Adipocyte (in vitro differentiated cells): ENCODE data around the gene MTHFD1L.

Source experiments
- DNase-seq: peaks from one replicate; pipeline ENCODE4 v3.0.0-alpha.2; 2015; ENCODE audit warnings: low read depth
- H3K27me3 ChIP-seq: replicated peaks from 2 replicates; pipeline ENCODE4 v1.7.0; 2013; ENCODE audit warnings: mild to moderate bottlenecking, low read length, moderate library complexity; ENCODE audit not compliant: control insufficient read depth, insufficient read depth
- H3K36me3 ChIP-seq: 2 replicates; pipeline ENCODE4 v1.7.0; 2013; ENCODE audit warnings: low read length, mild to moderate bottlenecking, moderate library complexity; ENCODE audit not compliant: control insufficient read depth, insufficient read depth, severe bottlenecking
- H3K4me1 ChIP-seq: 2 replicates; pipeline ENCODE4 v1.7.0; 2013; ENCODE audit warnings: mild to moderate bottlenecking, low read length, moderate library complexity; ENCODE audit not compliant: control insufficient read depth, insufficient read depth
- H3K4me3 ChIP-seq: 2 replicates; pipeline ENCODE4 v1.7.0; 2013; ENCODE audit warnings: mild to moderate bottlenecking, low read length, moderate library complexity
- H3K9ac ChIP-seq: 2 replicates; pipeline ENCODE4 v1.7.0; 2013; ENCODE audit warnings: mild to moderate bottlenecking, low read length, moderate library complexity
- H3K9me3 ChIP-seq: 2 replicates; pipeline ENCODE4 v1.7.0; 2013; ENCODE audit warnings: mild to moderate bottlenecking, low read length, moderate library complexity; ENCODE audit not compliant: control insufficient read depth

The MTHFD1L gene

DNA sequence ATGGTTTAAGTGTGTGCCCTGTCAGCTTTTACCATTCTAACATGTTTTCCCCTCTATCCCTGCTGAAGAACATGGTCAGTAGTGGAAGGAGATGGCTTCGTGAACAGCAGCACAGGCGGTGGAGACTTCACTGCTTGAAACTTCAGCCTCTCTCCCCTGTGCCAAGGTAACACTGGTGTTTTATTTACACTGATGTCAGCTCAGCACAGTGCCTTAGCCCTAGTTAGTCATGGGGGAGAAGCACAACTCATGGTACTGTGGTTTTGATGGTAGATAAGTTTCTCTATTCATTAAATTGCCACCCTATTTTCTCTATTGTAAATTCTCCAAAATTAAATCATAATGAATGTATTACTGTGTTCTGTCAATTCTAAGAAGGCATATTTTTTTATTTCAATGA, 56.6 kb downstream of the MTHFD1L start:
- Histone ChIP-seq H3K9me3 (no peaks in the 10 kb centered on the region), H3K4me1 (peaks cover 30% of the 10 kb centered on the region), H3K9ac (no peak overlapping the region), H3K4me3 (no peak overlapping the region), H3K27me3 (no peaks in the 10 kb centered on the region), H3K36me3 (peaks cover 26% of the 10 kb centered on the region)
- DNase-seq, result no peak

DNA sequence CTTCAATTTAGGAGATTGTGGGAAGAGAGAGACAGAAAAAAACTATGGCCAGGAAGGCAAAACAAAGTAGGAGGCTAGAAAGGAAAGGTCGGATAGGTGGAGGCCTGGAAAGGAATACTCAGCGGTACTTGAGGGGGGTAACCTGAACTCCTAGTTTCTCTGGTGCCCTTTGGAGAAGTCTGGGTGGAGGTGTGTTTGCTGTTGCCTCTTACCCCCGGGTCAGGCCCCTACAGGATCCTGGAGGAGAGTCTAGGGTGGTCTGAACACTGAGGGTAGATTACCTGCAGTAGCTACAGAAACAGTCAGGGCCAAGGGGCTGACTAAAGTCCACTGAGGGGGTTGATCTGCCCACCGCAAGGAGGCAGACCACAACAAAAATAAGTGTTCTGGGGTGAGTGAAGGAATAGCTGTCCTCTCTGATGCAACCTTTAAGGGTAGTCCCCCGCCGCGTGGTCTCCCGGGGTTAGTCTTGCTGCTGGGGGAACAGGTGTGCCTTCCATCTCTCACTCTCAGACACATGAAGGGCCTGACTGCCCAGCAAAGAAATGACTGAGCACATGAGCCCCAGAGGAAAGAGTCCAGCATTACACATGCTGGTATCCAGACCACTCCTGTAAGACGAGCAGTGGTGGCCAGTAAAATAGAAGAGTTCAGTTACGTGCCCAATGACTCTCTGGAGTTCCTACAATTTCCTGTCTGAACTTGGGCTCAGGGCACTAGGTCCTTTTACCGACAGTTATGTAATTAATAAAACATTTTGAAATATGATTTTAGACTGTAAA, 59.5 kb downstream of the MTHFD1L start:
- Histone ChIP-seq H3K36me3 (peaks cover 14% of the 10 kb centered on the region), H3K4me3 (peak overlapping the region; percentile 35), H3K9ac (no peak overlapping the region), H3K9me3 (no peaks in the 10 kb centered on the region), H3K4me1 (peaks cover 35% of the 10 kb centered on the region), H3K27me3 (no peaks in the 10 kb centered on the region)
- no peak for DNase-seq

DNA sequence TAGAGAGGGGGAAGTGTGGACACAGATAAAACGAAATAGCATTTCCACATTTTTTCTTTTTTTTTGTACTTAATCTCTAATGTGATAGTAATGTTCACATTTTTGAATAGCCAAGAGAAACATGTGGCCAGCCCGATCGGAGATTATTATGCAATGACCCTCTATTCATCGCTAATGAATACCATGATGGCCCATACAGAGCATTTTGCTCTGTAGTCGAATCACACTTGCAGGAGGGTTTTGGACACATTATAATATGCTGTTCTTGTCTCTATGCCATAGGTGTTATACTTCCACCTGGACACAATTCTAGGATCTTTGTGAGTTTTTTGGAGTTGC, 60.1 kb downstream of the MTHFD1L start:
- Histone ChIP-seq H3K9me3 (no peaks in the 10 kb centered on the region), H3K9ac (no peak overlapping the region), H3K4me3 (peak overlapping the region; percentile 35), H3K36me3 (peaks cover 8% of the 10 kb centered on the region), H3K27me3 (no peaks in the 10 kb centered on the region), H3K4me1 (peaks cover 38% of the 10 kb centered on the region)
- no peak for DNase-seq

DNA sequence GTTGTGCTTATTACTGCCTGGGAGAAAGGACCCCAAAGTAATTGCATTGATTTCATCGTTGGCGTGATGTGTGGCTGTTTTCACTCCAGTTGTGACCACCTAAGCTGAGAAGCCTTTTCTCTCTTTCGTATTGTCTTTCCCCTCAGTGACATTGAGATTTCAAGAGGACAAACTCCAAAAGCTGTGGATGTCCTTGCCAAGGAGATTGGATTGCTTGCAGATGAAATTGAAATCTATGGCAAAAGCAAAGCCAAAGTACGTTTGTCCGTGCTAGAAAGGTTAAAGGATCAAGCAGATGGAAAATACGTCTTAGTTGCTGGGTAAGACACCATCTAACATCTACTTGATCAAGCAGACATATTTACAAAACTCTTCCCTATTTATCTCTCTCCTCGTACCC, 60.5 kb downstream of the MTHFD1L start:
- DNase-seq, result no peak
- Histone ChIP-seq H3K4me3 (peak overlapping the region; percentile 35), H3K9me3 (no peaks in the 10 kb centered on the region), H3K27me3 (no peaks in the 10 kb centered on the region), H3K4me1 (peaks cover 41% of the 10 kb centered on the region), H3K36me3 (peaks cover 8% of the 10 kb centered on the region), H3K9ac (no peak overlapping the region)

DNA sequence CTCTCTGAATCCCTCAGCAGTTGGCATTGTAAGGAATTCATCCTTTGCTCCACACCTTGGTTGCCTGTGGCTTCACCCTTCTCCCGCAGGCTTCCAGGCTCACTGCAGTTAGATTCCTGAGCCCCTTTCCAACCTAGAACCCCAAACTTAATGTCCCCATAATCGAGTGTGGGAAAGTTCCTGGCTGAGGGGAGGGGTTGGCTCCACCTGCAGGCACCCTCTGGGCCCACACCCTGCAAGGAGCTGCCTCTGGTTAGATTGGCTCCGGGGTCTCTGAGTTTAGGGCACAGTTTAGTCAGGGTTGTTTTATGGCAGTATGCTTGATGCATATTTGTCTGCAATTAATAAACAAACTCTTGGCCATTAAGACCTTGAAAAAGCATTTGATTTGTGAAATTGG, 63.4 kb downstream of the MTHFD1L start:
- H3K27me3 ChIP-seq, result no peaks in the 10 kb centered on the region
- H3K36me3 ChIP-seq, result no peaks in the 10 kb centered on the region
- H3K9me3 ChIP-seq, result no peaks in the 10 kb centered on the region
- no peak overlapping the region for H3K4me3 ChIP-seq
- no peak overlapping the region for H3K9ac ChIP-seq
- peaks cover 58% of the 10 kb centered on the region for H3K4me1 ChIP-seq
- no peak for DNase-seq

DNA sequence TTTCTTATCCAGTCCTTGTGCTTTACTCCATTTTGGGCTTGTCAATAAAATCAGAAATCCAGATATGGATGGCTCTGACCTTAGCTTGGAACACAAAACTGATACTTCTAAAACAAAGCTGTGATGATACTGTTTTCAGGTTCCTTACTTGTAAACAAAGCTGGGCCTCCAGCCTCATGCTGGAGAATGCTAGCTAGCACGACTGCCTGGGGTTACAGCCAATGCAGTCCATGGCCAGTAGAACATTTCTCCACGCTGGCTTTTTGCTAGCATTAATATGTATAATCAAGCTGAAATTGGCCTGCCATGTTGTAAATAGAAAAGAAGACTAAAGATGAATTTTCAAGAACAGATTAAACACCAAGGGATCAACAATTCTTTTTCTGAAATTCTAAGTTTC, 63.9 kb downstream of the MTHFD1L start:
- peaks cover 56% of the 10 kb centered on the region for H3K4me1 ChIP-seq

DNA sequence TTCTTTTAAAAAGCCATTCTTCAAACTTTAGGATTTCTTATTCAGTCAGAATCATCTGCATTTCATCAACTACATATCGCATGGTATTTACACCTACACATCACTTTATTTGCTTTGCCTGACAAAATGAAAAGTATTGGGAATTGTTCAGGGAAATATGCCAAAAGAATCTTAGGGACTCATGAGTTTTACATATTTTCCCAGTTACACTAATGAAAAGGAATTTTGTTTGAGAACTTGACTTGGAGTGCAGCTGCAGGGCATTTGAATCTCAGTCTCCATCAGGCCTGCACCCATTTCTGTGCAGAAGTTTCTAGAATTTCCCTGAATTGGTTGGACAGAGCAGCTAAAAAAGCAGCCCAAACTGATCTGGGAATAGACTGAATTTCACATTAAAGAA, 65.3 kb downstream of the MTHFD1L start:
- Histone ChIP-seq H3K4me3 (no peak overlapping the region), H3K9ac (no peak overlapping the region), H3K4me1 (peaks cover 44% of the 10 kb centered on the region), H3K27me3 (no peaks in the 10 kb centered on the region), H3K36me3 (no peaks in the 10 kb centered on the region), H3K9me3 (no peaks in the 10 kb centered on the region)
- peak; percentile 82 for DNase-seq

More for the DNA sequence above, 63.9 kb downstream of the MTHFD1L start:
- Histone ChIP-seq H3K4me3 (no peak overlapping the region), H3K36me3 (no peaks in the 10 kb centered on the region), H3K9ac (no peak overlapping the region), H3K9me3 (no peaks in the 10 kb centered on the region), H3K27me3 (no peaks in the 10 kb centered on the region)
- no peak for DNase-seq

DNA sequence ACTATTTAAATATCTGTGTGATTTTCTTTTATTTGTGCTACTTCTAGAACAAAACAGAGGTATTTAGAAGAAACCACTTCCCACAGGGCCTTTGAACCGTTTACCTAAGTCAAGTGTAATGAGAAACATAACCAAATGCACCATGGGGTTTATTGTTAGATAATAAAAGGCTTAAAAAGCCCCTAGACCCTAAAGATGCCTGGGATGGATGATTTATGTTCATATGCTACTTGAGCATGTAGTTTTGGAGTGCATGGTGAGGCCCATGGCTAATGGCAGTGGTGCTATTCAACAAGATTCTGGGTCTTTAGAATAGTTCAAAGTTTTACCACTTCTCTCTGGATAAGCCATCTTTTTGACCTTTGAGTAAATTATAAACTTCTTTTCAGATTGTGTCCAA, 65.9 kb downstream of the MTHFD1L start:
- Histone ChIP-seq H3K4me3 (no peak overlapping the region), H3K27me3 (no peaks in the 10 kb centered on the region), H3K4me1 (peaks cover 43% of the 10 kb centered on the region), H3K9ac (peak overlapping the region; percentile 19), H3K9me3 (no peaks in the 10 kb centered on the region), H3K36me3 (no peaks in the 10 kb centered on the region)
- no peak for DNase-seq

DNA sequence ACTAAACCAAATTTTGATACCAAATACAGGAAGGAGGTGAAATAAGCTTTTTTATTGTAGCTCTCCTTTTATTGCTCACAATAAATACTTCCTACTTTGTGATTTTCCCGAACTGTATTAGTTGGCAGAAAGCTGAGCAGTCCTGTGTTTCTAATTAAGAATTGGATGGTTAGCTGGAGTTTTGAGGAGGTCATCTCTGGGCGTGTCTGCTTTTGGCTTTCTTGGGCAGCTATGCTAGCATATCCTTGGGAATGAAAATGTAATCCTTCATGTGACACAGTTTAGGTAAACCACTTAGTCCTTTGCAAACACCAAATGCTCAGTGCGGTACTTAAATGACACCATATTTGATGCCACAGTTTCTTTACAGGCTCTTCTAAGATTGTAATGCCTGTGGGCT, 67.5 kb downstream of the MTHFD1L start:
- DNase-seq, result peak; percentile 83
- H3K9me3 ChIP-seq, result no peaks in the 10 kb centered on the region
- H3K4me3 ChIP-seq, result no peak overlapping the region
- H3K27me3 ChIP-seq, result no peaks in the 10 kb centered on the region
- H3K4me1 ChIP-seq, result peaks cover 47% of the 10 kb centered on the region
- no peaks in the 10 kb centered on the region for H3K36me3 ChIP-seq
- peak overlapping the region; percentile 37 for H3K9ac ChIP-seq

DNA sequence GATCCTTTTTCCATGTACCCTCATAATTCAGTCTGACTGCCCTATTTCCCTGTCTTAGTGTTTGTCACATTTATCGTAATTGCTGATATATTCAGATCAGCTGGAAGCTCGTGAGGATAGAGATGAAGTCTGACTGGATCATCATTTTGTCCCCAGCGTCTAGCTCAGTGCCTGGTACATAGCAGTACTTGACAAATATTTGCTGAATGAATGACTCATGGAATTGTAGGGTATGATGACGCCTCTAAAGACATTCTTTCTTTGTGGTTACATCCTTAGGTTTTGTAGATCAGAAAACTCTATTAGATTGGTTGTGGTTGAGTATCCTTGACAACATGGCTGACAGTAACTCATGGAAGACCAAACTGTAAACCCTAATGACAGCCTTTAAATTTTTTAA, 68.9 kb downstream of the MTHFD1L start:
- Histone ChIP-seq H3K36me3 (peaks cover 10% of the 10 kb centered on the region), H3K4me3 (no peak overlapping the region), H3K9ac (no peak overlapping the region), H3K4me1 (peaks cover 47% of the 10 kb centered on the region), H3K27me3 (no peaks in the 10 kb centered on the region), H3K9me3 (no peaks in the 10 kb centered on the region)
- DNase-seq, result peak; percentile 56

DNA sequence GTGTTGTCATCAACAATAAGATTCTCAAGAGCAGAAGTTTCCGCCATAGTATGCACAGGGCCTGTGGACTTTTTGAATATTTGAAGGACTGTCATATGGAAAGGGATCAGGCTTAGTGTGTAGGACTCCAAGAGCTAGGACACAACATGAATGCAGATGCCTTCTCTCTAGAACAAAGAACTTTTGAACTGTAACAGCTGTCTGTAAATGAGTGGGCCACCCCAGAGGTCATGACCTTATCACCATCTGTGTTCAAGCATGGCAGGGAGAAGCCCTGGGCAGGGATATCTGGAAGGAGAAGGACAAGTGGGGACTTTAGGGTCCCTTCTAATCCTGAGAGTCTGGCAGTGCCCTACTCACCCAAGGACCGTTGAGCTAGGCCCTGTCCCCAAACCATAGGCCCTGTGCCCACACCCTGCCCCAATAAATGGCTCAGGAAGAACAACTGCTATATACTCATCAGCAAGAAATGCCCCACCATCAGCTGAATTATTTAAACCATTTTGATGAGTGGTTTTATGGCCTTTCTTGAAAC, 70.6 kb downstream of the MTHFD1L start:
- no peak for DNase-seq
- Histone ChIP-seq H3K9me3 (no peaks in the 10 kb centered on the region), H3K27me3 (no peaks in the 10 kb centered on the region), H3K4me3 (no peak overlapping the region), H3K36me3 (peaks cover 11% of the 10 kb centered on the region), H3K4me1 (peaks cover 39% of the 10 kb centered on the region), H3K9ac (no peak overlapping the region)
